GOT3 (cell line): ENCODE data around the gene RNF186.
"Not testable (repeated sequence)": the region's sequence is repeated elsewhere in the genome, so short reads cannot be mapped to it uniquely, and the experiment has no call there.

Source experiments
- DNase-seq: peaks from one replicate; lab custom pipeline; 2025; ENCODE audit warnings: mixed read lengths; lab: John Stamatoyannopoulos, UW

RNF186 gene

DNA sequence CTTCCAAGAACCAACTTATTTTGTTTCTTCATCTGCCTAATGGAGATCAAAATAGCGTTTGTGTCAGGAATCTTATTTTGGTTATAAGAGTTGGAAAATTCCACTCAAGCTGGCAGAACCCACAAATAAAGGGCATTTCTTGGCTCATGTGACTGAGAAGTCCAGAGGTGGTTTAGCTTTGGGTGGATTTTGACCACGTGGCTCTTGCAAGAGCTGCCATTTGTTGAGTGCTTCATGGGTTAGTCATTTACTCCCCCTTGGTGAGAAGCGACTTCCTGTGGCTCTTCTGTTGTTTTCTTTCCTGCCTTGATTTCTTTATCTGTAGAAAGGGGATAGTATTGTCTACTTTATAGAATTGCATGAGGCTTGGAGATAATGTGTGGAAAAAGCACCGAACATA is 9.5 kb upstream of the RNF186 start:
- no peak for DNase-seq

GRCh38 chr1:19824036-19824435 is 9.0 kb upstream of the RNF186 start:
- DNase-seq = no peak

DNA sequence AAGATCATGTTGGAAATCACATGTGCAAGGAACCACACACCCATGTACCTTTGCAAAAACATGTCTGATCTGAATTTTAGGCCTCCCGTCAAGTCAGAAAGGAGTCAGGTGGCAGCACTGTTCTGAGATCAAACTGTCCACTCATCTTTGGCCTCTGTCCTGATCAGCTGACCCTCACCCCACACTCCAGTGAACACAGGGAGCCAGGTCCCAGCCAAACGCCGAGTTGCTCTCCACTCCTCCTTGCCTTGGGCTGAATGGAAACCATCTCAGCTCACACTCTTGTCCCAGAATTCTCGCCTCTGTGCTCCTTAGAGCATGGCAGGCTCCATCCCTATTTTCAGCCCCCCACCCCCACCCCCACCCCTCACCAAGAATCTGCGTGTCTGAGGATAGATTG is 4.6 kb upstream of the RNF186 start:
- DNase-seq = no peak

DNA sequence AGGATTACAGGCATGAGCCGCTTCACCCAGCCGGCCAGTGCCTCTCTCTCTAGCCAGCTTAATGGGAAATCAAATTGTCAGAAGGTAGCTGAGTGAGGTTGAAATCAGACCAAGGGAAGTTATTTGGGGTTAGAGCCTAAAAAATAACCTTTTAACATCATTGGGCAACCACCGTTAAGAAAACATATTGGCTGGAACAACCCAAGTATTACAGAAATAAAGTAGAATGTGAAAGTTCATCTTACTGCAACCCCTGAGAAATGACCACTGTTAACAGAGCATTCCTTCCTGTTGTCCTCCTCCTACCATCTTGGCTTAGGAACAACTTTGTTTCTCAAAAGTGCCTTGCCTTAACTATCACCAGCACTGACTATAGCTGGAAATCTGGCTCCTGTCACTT is 3.2 kb upstream of the RNF186 start:
- DNase-seq = no peak

DNA sequence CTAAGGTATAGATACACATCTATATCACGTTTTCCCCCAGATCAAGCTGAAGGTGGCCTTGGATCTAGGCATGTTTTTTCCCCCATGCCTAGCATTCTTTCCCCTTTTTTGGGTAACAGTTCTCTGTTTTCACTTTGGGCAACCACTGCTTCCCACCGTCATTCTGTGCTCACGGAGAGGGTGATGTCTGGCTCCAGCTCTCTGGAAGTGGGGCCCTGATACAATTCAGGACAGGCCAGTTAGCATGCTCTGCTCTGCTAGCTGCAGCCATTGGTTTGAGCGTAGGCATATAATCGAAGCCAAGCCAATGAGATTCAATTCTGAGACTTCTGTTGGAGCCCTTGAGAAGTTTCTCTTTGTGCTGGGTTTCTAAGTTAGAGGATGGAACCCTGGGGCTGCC is 2.1 kb upstream of the RNF186 start:
- DNase-seq = no peak

- not testable (repeated sequence) for DNase-seq
Observed at GRCh38 chr1:19816737-19817086, 1.6 kb upstream of the RNF186 start.

DNA sequence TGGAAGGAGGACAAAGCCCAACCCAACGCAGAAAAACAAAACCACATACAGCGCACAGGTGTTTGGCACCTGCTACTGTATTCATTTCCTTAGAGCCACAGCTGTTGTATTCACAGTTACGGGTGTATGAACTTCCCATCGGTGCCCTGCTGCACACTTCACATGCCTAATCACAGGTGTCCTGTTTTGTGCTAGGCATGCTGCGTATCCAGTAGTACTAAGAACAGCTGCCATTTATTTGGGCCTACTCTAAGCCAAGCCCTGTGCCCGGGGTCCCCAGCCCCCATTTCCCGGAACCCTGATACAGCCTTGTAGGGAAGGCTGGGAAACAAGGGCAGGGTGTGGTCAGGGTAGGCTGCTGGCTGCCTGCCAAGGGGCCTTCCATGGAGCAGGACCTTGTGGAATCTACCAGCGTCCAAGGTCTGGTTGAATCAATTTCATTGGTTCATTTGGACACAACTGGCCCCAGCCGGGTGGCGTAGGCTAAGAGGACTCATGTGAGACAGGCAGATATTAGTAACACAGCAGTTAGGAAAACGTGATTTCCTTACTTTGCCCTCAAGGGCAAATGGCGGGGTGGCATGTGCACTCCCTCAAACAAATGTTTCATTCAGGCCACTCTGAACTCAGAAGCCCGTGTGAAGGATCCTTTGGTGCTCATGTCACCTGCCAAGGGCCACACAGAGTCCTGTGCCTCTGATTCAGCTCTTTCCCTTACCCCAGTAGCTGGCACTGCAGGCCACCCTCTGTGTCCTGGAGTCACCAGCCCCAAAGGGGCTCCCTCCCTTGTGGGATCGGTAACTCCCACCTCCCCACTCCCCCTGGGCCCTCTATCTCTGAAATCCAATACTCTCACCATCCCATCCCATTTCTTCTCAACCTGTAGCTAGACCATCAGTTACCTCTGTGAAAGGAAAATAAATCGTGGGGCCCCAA is 986 bp upstream of the RNF186 start:
- DNase-seq = no peak

GRCh38 chr1:19814244-19814661 is 830 bp downstream of the RNF186 start:
- DNase-seq = no peak

- DNase-seq = no peak
Observed at GRCh38 chr1:19813643-19813960, 1.5 kb downstream of the RNF186 start.

DNA sequence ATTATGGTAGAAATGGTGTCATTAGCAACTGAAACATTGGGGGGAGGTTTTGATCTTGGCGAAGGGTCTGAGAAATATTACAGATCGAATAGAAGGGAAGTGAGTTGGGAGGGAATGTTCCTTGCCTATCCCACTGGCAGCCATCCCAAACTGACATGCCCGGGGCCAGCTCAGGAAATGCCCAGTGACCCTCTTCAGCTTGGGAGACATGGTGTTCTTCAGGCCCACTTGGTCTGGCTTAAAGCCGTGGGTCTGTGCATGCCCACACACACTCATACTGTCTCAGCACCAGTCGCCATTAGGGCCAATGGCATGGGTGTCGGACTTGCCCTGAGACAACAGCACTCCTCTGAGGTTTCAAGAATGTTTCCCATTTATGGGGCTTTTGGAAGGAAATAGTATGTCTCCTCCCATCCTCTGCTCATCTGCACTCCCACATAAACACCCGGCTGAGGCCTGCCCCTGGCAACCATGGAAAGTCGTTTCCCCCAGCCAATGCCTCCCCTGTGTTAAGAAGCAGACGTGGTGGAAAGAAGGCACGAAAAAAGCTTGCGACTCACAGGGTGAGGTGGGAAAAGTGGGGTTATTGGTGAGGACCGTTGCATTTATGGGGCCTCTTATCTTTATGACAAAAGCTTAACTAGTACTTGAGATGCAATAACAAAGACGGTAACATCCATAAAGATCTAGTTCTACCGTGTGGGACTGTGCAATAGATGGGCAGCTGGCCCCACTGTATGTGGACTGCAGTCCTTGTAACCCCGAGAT is 2.0 kb downstream of the RNF186 start:
- no peak for DNase-seq

DNA sequence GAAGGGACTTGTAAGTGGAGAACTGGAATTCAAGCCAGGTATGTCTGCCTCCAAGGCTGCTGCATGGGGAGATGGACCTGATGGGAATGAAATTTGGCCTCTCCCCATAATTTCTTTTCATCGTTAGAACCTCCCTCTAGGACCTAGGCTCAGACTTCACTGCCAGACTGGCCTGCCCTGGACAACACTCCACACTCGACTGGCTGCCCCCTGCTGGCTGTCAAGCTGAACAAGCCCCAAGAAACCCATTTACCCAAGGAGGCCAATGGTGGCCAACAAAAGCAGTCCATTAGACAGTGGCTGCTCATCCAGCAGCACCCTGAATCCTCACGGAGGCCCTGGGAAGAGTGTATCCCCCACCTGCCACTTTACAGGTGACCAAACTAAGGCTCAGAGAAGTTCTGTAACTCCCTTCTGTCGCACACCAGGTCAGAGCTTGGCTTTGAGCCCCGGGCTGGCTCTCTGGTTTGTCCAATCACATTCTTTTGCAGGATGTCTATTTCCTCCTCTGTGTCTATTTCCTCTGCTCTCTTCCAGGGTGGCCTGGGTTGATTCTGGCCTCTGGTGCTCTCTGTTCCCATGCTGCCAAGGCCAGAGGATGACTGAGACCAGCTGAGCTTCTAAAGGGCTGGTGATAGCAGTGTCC is 3.8 kb downstream of the RNF186 start:
- DNase-seq = no peak

- DNase-seq = no peak
Observed at GRCh38 chr1:19809044-19809750, 5.9 kb downstream of the RNF186 start.

DNA sequence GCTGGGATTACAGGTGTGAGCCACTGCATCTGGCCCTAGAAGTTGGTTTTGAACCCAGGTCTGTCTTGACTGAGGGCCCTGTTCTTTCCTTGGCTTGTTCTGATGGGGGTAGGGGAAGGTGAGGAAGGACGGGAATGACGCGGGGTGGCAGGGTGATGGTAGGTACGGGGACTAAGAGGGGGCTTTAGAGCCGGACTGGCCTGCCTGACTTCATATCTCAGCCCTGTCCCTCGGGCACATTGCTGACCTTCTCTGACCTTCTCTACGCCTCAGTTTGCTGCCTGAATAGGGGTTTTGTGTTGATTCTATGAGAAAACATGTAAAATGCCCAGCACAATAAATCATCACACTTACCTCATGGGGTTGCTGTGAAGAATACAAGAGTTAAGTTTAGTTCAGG is 6.7 kb downstream of the RNF186 start:
- no peak for DNase-seq

DNA sequence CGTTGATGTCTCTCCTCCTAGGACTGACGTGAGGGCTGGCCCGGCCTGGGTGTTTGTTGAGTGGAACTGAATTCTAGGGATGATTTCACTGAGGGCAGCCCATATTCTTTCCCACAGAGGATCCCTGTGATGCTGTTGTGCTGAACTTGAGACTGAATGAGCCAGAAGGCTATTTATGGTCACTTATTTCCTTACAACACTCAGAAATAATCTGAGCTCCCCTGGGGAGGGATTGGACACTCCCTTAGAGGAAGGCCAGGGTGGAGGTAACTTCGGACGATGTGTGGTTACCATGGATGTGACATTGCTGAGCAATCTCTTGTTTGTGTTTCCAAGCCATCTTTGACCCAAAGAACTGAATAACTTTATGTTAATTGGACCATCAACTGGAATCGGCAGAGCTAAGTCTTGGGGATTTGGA is 10.2 kb downstream of the RNF186 start:
- no peak for DNase-seq

DNA sequence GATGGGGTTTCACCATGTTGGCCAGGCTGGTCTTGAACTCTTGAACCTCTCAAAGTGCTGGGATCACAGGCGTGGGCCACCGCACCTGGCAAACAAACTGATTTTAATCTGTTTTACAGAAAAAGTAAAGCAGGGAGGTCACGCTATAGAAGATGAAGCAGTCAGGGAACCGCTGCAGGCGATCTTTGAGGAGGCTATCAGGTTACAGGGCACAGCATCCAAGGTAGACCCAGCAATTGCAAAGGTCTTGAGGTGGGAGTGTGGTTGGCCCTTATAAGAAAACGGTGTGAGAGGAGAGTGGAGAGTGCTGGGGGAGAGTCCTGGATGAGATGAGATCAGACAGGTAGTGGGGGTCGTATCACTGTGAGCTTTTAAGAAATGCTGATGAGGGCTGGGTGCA is 12.8 kb downstream of the RNF186 start:
- DNase-seq = no peak

DNA sequence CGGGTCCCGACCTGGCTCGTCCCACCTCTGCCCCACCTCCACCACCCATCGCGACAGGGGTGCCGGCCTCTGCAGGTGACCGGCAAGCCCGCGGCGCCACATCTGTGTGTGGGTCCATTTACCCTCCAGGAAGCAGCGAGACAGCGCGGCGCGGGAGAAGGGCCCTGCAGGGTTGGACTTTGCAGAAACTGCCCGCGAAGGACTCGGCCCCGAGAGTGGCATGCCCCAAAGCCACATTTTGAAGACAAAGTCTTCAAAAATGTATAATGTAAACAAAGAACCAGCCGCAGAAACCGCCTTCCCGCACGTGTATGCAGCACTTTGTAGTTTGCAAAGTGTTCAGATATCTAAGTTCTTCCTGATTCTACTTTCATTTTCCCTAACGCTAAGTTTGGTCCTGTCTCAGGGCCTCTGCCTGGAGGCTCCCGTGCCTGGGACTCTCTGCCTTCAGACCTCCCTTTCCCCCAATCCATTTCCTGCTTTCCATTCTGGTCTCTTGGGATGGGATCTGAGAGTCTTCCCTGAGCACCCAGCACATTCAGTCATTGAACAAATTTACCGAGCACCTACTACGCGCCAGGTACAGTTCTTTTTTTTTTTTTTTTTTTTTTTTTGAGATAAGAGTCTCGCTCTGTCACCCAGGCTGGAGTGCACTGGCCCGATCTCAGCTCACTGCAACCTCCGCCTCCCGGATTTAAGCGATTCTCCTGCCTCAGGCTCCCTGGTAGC is 14.8 kb downstream of the RNF186 start:
- peak; percentile 29 for DNase-seq

DNA sequence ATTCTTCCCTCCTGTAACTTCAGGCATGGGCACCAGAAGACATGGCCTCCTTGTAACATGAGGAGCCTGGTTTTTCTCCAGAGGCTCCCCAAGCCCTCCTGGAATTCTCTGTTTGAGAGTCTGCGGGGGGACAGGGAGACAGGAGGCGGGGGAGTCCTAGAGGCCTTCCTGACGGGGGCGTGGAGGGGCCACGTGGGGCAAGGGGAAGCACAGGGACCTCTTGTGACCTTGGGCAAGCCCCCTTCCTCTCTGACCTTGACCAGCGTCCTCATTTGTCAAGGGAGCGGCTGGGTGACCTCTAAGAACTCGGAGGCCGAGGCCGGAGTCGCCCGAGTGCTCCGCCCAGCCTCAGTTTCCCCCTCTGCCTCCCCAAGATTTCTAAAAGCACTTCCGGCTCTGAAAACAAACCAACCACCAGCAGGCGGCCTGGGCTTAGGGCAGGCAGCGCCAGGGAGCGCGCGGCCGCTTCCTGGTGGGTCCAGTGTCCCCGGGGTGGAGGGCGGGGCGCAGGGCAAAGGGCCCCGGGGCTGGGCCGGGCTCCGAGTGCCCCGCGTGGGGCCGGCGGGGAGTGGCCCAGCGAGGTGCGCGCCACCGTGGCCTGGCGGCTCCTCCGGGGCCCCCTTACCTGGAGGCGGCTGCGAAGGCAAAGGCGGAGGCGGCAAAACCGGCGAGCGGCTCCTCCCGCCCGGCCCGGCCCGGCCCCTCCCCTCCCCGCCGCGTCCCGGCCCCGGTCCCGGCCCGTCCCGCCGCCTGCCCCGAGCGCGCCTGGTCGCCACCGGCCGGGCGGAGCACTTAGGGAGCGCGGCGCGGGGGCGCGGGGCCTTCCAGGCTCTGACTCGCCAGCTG is 15.6 kb downstream of the RNF186 start, which contains the start of gene TMCO4:
TSS of gene TMCO4 (minus strand) at position 687 of the 846 bp plus-strand sequence. CDS start 19,158 bp downstream, outside the sequence.
- DNase-seq = no peak

- DNase-seq = no peak
Observed at GRCh38 chr1:19798486-19799229, 16.4 kb downstream of the RNF186 start.

GRCh38 chr1:19797827-19798226 is 17.3 kb downstream of the RNF186 start:
- no peak for DNase-seq

GRCh38 chr1:19794583-19794982 is 20.5 kb downstream of the RNF186 start:
- no peak for DNase-seq
